ENCODE measurements around the gene AKR1E2.

Gene AKR1E2

DNA sequence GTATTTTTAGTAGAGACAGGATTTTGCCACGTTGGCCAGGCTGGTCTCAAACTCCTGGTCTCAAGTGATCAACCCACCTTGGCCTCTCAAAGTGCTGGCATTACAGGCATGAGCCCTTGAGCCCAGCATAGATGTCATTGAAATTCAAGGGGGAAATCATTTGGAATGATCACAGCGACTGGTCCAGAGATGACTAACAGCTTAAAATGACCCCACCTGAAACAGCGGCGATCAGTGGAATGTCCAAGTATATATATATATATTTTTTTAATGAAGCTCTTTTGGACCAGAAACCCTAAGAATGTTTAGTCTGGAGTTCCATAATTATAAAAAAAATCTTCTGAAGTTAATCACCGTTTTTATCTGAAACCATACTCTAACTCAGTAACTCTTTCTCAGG, 12.5 kb upstream of the AKR1E2 start:
- DNase-seq (ENCODE audit: low read depth, low spot score) = peak; percentile 12

DNA sequence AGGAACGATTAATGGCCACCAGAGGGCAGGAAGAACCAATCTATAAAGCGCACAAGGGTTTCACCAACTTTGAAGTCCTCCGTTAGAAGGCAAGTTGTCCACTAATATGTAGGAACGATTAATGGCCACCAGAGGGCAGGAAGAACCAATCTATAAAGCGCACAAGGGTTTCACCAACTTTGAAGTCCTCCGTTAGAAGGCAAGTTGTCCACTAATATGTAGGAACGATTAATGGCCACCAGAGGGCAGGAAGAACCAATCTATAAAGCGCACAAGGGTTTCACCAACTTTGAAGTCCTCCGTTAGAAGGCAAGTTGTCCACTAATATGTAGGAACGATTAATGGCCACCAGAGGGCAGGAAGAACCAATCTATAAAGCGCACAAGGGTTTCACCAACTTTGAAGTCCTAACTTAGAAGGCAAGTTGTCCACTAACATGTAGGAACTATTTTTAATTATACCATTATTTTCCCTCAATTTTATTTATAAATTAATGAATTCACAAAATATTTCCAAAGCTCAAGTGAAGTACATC, 10.3 kb upstream of the AKR1E2 start:
- peak; percentile 23 for DNase-seq (ENCODE audit: low read depth, low spot score)

DNA sequence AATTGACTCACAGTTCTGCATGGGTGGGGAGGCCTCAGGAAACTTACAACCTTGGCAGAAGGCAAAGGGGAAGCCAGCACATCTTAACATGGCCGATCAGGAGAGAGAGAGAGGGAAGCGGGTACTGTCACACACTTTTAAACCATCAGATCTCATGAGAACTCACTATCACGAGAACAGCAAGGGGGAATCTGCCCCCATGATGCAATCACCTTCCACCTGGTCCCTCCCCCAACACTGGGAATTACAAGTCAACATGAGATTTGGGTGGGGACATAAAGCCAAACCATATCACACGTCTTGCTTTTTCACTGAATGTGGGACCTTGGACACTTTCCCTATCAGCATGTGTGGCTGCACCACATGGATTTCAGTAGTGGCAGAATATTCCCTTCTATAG, 9.0 kb upstream of the AKR1E2 start:
- no peak for DNase-seq (ENCODE audit: low read depth, low spot score)

DNA sequence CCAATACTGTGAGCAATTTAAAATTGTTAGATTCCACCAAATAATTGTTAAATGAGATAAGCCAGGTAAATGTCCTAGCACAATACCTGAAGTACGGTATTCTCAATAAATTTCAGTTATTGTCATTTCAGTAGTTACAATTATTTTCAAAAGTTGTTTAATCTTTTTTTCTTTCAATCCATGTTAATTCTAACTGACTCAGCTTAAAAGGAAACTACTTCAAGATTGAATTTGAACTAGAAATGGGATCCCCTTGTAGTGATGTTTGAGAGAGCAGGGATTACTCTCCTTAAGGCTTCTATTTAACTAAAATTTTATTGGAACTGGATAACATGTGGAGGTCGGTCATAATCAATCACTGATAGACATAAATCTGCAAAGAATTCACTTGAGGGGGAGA, 6.9 kb upstream of the AKR1E2 start:
- DNase-seq (ENCODE audit: low read depth, low spot score) = no peak

DNA sequence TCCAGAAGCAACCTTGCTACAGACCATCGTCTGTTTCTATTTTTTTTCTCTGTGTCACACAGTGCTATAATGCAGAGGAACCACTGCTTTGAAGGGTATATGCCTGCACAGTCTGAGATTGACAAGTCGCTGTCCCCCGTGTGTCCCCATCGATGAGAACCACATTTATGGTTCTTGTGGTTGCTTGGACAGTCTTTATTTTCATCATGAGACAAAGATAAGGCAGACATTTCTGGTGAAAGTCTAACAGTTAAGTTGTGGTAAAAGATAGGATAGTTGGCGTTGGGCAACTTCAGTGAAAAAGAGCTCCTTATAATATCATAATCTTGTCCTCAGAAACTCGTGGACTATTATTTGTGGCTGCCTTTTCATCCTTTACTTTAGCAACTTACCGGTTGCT, 6.3 kb upstream of the AKR1E2 start:
- no peak for DNase-seq (ENCODE audit: low read depth, low spot score)

DNA sequence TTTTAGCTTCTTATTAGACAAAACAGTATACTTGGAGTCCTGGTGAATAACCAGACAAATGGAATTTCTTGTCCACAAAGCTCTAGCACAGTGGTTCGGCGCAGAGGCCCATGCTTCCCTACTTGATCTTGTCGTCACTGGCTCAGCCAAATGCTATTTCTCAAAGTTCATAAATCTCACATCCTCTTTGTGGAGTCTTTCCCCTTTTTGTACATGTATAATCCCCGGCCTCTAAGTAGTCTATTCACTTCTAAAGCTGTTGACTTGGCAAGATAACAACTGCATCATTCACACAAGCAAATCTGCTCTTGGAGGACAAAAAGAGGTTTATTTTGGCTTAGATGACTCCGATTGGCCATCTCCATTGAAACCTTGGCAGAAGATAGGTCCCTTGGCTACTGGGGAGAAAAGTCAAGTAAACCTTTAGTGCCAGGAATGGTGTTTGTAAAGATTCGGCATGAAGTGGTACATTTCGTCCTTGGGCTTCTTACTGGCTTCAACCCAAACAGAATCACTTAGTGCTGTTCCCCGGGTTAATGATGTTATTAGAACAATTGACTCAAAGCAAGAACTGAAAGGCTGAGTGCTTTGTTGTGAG, 5.1 kb upstream of the AKR1E2 start:
- DNase-seq (ENCODE audit: low read depth, low spot score) = peak; percentile 68

DNA sequence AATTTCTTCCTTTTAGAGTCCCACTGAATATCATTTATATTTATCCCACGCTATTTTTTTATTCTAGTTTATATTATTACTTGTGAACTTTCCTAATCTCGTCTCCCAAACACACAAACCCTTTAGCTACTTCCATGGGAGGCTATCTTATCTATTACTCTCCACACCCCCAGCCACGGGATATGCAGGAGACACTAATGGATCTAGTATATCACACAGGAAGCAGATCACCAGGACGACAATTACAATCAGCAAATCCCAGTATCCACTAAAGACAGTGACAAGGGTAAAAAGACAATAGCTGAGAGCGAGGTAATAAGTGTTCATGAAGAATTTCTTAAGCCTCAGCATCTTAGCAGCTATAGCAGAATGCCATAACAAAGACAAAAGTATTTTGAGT, 3.8 kb upstream of the AKR1E2 start:
- DNase-seq (ENCODE audit: low read depth, low spot score) = no peak

DNA sequence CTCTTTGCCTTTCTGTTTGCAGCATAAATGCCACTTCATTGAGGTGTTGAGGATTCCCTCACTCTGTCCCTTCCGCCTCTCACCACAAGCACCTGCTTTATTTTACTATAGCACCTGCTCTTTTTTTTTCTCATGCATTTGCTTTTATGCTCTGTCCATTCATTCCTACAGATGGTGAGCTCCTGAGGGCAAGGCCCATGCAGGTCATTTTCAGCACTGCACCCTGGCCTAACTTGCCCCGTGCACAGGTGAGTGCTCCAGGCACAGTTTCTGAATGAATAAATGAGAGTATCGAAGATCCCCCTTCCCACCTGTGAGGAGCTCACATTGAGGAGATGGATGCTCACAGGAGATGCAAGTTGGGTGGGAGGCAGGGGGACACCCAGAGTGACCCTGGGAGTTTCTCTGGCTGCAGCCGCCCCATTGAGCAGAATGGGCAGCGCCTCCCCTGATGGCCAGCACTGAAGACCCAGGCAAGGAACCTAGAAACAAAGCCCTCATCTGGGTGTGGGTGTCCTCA, 1.2 kb upstream of the AKR1E2 start:
- DNase-seq (ENCODE audit: low read depth, low spot score) = no peak

DNA sequence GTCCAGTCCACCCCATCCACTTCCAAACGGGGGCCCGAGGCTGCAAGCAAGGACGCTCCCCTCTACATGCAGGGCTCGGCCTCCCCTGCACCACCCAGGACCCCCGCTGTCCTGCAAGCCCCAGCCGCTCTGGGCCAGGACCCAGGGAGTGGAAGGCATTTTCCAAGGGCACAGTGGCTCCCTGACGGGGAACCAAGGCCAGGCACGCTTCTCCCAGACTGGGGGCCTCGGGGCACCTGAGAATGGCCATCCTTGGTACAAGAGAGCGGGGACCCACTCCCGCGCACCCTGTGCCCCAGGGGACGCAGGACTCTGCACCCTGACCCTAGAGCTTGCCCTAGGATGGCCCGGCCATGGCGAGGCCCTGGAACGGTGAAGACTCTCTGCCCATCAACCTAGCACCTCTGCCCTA, 545 bp upstream of the AKR1E2 start:
- DNase-seq (ENCODE audit: low read depth, low spot score) = no peak

DNA sequence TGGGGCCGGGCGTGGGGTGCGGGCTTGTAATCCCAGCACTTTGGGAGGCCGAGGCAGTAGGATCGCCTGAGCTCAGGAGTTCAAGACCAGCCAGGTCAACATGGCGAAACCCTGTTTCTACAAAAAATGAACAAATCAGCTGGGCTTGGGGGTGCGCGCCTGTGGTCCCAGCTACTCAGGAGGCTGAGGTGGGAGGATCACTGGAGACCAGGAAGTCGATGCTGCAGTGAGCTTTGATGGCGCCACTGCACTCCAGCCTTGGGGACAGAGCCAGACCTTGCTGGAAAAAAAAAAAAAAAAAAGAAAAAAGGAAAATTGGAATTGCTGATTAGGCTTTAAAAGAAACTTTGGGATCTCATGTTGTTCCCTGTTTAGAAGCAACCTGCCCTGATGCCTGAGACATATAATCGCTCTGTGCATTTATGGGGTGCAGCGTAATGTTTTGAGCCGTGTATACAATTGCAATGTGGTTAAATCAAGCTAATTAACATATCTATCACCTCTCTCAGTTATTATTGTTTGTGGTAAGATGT, 851 bp downstream of the AKR1E2 start:
- no peak for DNase-seq (ENCODE audit: low read depth, low spot score)

DNA sequence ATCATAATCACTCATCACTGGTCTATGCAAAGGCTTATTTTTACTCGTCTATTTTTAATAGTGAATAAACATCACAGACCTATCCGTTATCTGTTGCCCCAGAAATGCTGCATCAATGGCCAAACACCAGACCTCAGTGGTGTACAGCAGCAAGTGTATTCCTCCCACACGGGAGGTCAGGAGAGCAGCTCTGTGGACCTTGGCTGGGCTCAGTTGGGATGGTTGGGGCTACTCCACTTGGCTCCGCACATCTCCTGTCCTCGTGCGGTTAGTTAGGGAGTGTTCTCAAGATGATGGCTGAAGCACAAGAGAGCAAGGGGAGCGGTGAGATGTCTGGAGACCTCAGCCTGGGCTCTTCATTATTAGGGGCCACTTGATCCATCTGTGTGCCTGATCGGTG, 2.0 kb downstream of the AKR1E2 start:
- DNase-seq (ENCODE audit: low read depth, low spot score) = no peak

DNA sequence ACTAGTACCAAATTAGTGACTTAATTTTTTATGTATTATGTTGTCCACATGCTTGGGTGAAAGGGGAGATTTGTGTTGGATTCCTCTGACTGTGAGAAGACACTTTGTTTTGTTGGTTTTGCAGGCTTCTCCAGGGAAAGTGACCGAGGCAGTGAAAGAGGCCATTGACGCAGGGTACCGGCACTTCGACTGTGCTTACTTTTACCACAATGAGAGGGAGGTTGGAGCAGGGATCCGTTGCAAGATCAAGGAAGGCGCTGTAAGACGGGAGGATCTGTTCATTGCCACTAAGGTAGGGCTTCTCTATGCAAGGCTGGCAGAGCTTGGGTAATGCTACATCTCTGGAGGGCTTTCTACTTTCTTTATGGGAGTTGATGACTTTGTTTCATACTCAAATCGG, 4.5 kb downstream of the AKR1E2 start:
- no peak for DNase-seq (ENCODE audit: low read depth, low spot score)

DNA sequence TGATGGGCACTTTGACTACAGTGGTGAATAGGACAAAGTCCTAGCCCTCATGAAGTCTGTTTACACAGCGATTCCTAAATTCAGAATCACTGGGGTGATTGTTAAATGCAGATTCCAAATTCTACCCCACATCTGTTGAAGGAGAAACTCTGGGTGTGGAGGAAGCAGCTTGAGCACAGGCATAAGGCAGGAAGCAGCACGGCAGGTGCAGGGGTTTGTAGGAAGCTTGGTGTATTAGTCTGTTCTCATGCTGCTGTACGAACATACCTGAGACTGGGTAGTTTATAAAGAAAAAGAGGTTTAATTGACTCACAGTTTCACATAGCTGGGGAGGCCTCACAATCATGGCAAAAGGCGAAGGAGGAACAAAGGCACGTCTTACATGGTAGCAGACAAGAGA, 5.1 kb downstream of the AKR1E2 start:
- DNase-seq (ENCODE audit: low read depth, low spot score) = no peak

DNA sequence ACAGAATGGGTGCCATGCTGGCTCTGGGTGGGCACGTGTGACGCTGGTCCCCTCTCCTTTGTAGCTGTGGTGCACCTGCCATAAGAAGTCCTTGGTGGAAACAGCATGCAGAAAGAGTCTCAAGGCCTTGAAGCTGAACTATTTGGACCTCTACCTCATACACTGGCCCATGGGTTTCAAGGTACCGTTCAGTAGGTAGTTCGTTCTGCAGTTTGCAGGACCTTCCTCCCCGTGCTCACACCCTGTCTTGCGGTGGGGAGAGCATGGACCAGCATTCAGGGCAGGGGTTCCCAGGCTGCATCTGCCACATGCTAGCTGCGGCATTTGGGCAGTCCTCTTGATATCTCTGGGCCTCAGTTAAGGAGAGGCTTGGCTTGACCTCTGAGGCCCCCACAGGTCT, 7.3 kb downstream of the AKR1E2 start:
- no peak for DNase-seq (ENCODE audit: low read depth, low spot score)

DNA sequence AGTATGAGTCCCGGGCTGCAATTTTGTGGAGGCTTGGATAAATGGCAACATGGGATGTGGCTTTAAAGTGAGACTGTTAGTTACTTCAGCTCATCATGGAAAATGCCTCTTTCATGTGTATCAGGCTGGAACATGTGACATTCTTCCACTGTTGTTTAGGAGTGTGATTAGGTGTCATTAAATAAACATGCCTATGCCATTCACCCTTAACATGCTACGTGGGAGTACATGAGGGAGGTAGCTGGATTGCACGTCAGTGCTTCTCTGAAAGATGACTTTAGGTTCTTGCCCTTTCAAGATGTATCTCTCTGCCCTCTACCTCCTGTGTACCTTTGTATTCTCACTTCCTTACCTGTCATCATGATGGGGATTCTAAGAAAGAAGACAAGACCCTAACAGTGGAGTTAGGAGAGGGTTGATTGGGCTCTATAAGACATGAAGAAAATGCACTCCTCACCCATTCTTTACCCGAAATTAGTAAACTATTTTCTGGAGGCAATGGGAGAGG, 8.9 kb downstream of the AKR1E2 start:
- no peak for DNase-seq (ENCODE audit: low read depth, low spot score)

DNA sequence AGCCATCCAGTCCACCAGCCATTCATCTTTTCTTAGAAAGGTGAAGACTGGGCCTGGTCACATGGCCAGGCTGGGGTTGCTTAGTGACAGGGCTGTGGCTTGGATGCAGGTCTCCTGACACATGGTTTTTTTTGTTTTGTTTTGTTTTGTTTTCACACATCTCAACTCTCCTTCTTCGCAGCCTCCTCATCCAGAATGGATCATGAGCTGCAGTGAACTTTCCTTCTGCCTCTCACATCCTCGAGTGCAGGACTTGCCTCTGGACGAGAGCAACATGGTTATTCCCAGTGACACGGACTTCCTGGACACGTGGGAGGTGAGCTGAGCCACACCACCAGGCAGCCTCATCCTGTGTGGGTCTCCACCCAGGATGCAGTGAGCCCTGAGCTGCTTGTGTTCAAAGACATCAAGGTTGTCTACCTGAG, 9.5 kb downstream of the AKR1E2 start:
- no peak for DNase-seq (ENCODE audit: low read depth, low spot score)

DNA sequence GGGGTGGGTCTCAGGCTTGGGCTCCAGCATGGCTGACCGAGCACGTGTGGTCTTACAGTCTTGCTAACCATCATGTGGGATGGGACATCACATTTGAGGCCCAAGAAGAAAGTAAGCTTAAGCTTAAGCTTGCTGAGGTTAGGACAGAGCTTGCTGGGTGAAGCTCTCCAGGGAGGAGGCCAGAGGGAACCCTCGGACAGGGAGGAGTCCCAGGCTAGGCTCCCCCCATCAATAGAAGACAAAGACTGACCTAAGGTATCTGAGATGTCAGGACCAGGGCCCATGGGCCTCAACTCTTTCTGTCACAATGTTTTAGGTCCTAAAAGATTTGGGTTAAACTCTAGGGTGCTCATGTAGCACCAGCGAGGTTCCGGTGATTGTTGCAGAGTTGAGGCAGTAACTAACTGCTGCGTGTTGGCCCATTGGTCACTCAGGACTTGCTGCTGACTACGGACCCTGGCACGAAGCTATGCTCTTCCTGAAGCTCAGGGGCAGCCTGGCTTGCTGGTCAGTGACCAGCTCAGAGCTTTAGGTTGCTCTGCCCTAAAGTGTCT, 10.5 kb downstream of the AKR1E2 start:
- no peak for DNase-seq (ENCODE audit: low read depth, low spot score)

DNA sequence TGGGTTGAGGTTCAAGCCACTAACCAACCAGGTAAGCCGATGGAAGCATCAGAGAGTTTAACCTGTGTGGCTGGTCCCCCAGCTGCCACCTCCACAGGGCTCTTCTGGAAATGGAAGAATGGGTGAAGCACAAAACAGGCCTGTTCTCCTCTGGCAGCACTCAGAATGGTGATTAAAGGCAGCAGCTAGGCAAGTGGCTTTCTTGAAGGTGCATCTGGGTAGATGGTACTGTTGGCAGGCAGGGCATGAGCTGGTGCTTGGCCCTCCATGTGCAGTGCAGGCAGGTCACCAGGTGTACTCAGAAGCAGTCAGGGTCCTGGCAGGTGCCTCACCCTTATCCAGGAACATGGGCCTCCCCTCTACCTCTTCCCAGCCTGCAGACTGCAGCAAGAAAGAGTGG, 11.5 kb downstream of the AKR1E2 start:
- no peak for DNase-seq (ENCODE audit: low read depth, low spot score)

DNA sequence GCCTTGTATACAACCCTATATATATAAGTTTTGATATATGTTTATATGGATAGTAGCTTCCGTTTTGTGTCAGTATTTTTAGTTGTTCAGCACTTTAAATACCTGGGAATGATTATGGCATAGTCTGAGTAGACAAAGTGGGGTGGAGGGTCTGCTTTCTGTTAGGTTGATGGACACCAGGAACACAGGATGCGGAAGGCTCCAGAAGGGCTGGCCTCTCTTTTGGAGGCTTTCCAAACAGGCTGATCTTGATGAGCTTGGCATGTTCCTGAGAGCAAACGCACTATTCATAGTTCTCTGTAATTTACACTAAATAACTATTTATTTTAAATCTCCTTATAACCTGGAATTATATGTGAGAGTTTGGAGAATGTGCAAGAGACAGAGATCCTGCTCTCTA, 12.7 kb downstream of the AKR1E2 start:
- no peak for DNase-seq (ENCODE audit: low read depth, low spot score)

DNA sequence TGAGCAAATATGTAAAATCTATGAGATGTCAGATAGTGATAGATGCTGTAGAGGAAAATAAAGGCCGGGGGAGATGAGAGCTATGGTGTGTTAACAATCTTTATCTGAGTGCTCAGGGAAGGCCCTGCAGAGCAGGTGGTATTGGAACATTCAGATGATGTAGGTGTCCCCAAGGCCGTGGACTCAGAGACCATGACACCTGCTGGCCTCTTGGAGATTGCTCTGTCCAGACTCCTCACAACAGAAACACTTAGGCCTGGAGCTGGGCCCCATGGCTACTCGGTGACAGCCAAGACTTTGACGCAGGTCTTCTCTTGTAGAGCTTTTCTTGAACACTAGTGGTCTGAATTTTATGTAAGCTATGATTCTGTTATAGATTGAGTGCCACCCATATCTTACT, 13.3 kb downstream of the AKR1E2 start:
- no peak for DNase-seq (ENCODE audit: low read depth, low spot score)

DNA sequence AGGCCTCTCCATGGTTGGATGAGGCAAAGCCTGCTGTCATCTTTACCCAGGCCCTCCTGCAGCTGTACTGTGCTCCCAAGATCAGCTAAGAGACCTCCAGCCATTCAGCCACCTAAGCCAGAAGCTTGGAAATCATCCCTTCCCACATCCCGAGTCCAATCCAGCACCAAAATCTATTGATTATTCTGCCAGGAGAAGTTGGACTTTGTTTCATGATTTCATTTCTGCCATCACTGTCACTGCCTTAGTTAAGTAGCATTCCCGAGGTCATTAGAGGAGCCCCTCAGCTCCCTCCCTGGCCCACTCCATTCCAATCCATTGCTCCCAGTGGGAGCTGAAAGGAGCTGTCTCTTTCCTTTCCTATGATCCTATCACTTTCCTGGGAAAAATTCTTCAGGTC, 14.1 kb downstream of the AKR1E2 start:
- no peak for DNase-seq (ENCODE audit: low read depth, low spot score)

DNA sequence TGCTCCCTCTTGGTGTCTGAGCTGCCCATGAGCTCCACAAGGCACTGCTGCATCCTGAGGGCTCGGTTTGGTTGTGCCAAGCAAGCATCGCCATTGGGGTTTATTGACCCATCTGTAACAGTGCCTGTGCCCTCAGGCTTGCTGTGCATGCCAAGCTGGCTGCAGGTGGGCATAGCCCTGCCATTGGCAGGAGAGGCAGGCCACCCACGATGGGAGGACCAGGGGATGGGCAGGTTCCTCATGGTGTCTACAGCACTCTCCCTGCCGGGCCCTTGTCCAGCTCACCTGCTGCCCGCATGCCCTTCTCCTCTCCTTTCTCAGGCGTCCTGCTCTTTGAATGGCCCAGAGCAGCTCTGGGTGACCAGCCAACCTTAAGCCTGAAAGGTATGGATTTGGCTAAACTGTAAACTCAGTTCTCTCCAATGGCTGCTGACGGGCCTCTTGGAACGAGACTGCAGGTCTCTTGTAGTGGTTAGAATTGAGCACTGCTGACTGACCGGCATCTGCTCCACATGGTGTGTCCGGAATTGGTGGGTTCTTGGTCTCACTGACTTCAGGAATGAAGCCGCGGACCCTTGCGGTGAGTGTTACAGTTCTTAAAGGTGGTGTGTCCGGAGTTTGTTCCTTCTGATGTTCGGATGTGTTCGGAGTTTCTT, 17.6 kb downstream of the AKR1E2 start:
- DNase-seq (ENCODE audit: low read depth, low spot score) = no peak

DNA sequence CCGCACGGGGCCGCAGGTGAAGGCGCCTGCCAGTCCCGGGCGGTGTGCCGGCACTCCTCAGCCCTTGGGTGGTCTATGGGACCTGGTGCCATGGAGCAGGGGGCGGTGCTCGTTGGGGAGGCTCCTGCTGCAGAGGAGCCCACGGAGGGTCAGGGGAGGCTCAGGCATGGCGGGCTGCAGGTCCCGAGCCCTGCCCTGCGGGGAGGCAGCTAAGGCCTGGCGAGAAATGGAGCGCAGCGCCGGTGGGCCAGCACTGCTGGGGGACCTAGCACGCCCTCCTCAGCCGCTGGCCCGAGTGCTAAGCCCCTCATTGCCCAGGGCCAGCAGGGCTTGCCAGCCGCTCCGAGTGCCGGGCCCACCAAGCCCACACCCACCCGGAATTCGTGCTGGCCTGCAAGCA, 18.9 kb downstream of the AKR1E2 start:
- no peak for DNase-seq (ENCODE audit: low read depth, low spot score)

Measured in astrocyte of the hippocampus (primary cell).